B cell (primary cell): Measurements from ENCODE around the gene GALNT17. TPM values are rescaled to one million over a fixed set of nuclear protein-coding genes. Genes with fewer than 3 reads are reported as not detected.

Source experiments
- ATAC-seq: fragments of 200-7000 bp; cut with Tn5 transposase; one replicate; pipeline ENCODE4 v1.10.0; 2021; ENCODE audit warnings: low read depth, mild to moderate bottlenecking, moderate number of reproducible peaks, moderate library complexity
- CTCF ChIA-PET: fragments of 350-600 bp; sonication (Branson Sonifier 250); formaldehyde crosslinking; loops from one replicate; lab custom pipeline; 2021; ENCODE audit warnings: antibody characterized with exemption, inconsistent platforms; lab: Charles Lee
- POLR2A ChIA-PET: fragments of 350-600 bp; sonication (Branson Sonifier 250); formaldehyde crosslinking; loops from one replicate; lab custom pipeline; 2021; ENCODE audit warnings: antibody characterized with exemption; lab: Charles Lee
- DNase-seq: peaks from one replicate; pipeline ENCODE4 v3.0.0; 2013
- H2AFZ ChIP-seq: 2 replicates; pipeline ENCODE4 v1.6.1; 2012; ENCODE audit warnings: mild to moderate bottlenecking, low read depth, low read length; ENCODE audit not compliant: insufficient read depth, poor library complexity, severe bottlenecking
- H3K27ac ChIP-seq, 2 donors: 1 replicate in 1 of 2; 2 replicates in 1 of 2; pipeline ENCODE4 v1.5.1; 2012 to 2013; ENCODE audit warnings: low read length in 2 of 2, mild to moderate bottlenecking in 2 of 2, moderate library complexity in 1 of 2
- H3K27me3 ChIP-seq, 4 experiments: fragments of 200-600 bp in 1 of 4; sonication (generic) in 1 of 4; replicated peaks in 1 of 4; 1 replicate in 2 of 4; 2 replicates in 2 of 4; pipeline versions ENCODE4 v1.6.1 to v1.7.0; 2013 to 2016; ENCODE audit warnings: low read length in 3 of 4, mild to moderate bottlenecking in 2 of 4, mixed read lengths in 1 of 4, moderate library complexity in 1 of 4; ENCODE audit not compliant: insufficient read depth in 4 of 4, control insufficient read depth in 3 of 4; ENCODE audit errors: control extremely low read depth in 1 of 4
- H3K36me3 ChIP-seq, 2 experiments: replicated peaks in 1 of 2; 1 replicate in 1 of 2; 2 replicates in 1 of 2; pipeline versions ENCODE4 v1.6.1 to v1.7.1; 2013; ENCODE audit warnings: low read length in 1 of 2; ENCODE audit not compliant: insufficient read depth in 2 of 2, control insufficient read depth in 1 of 2; ENCODE audit errors: control extremely low read depth in 1 of 2, extremely low read depth in 1 of 2
- H3K4me1 ChIP-seq, 2 donors: fragments of 200-600 bp in 1 of 2; sonication (generic) in 1 of 2; 1 replicate in 1 of 2; 2 replicates in 1 of 2; pipeline versions ENCODE4 v1.5.1 to v1.6.1; 2013 to 2017; ENCODE audit warnings: low read length in 2 of 2; ENCODE audit not compliant: control insufficient read depth in 2 of 2, insufficient read depth in 2 of 2
- H3K4me2 ChIP-seq: replicated peaks from 2 replicates; pipeline ENCODE3; 2012; ENCODE audit warnings: mild to moderate bottlenecking, low read depth, low read length; ENCODE audit not compliant: poor library complexity, severe bottlenecking
- H3K4me3 ChIP-seq, 5 experiments: fragments of 200-600 bp in 1 of 5; sonication (generic) in 1 of 5; 1 replicate in 3 of 5; 2 replicates in 2 of 5; pipeline versions ENCODE4 v1.5.1 to v1.7.0; 2011 to 2016; ENCODE audit warnings: low read length in 4 of 5, mild to moderate bottlenecking in 4 of 5, low read depth in 2 of 5, control low read depth in 1 of 5, moderate library complexity in 1 of 5; ENCODE audit not compliant: insufficient read depth in 1 of 5; ENCODE audit errors: control extremely low read depth in 1 of 5, extremely low read depth in 1 of 5
- H3K79me2 ChIP-seq: fragments of 200-600 bp; sonication (generic); one replicate; pipeline ENCODE4 v1.6.0; 2016; ENCODE audit warnings: low read length; ENCODE audit not compliant: control insufficient read depth, insufficient read depth
- H3K9ac ChIP-seq: fragments of 200-600 bp; sonication (generic); 2 replicates; pipeline ENCODE4 v1.6.1; 2017; ENCODE audit warnings: mild to moderate bottlenecking, low read length, moderate library complexity
- H3K9me3 ChIP-seq, 3 donors: one replicate each; pipeline versions ENCODE4 v1.6.1 to v1.7.1; 2013; ENCODE audit warnings: low read length in 2 of 3; ENCODE audit not compliant: control insufficient read depth in 2 of 3, insufficient read depth in 1 of 3; ENCODE audit errors: control extremely low read depth in 1 of 3
- H4K20me1 ChIP-seq: 2 replicates; pipeline ENCODE4 v1.6.0; 2012; ENCODE audit warnings: mild to moderate bottlenecking, low read length; ENCODE audit not compliant: insufficient read depth, control insufficient read depth, poor library complexity, severe bottlenecking
- H3K27ac Mint-ChIP-seq: one replicate; pipeline ENCODE4 v1.8.0; 2021; ENCODE audit warnings: mixed read lengths
- H3K27me3 Mint-ChIP-seq: one replicate; pipeline ENCODE4 v1.8.0; 2021; ENCODE audit warnings: mixed read lengths
- H3K4me1 Mint-ChIP-seq: one replicate; pipeline ENCODE4 v1.8.0; 2021; ENCODE audit warnings: mixed read lengths
- H3K4me3 Mint-ChIP-seq: one replicate; pipeline ENCODE4 v1.8.0; 2021; ENCODE audit warnings: mixed read lengths
- H3K9me3 Mint-ChIP-seq: one replicate; pipeline ENCODE4 v1.8.0; 2022; ENCODE audit warnings: mixed read lengths; ENCODE audit not compliant: insufficient read depth
- EZH2 ChIP-seq: IDR thresholded peaks from 2 replicates; pipeline ENCODE4 v1.6.1; 2012; ENCODE audit warnings: borderline replicate concordance, low read depth, mild to moderate bottlenecking, moderate library complexity, low read length; ENCODE audit not compliant: insufficient read depth, poor library complexity, severe bottlenecking
- WGBS: methylation state at CpG from one replicate; pipeline ENCODE4 v1.1.5; 2013; ENCODE audit warnings: missing lambda C conversion rate; ENCODE audit not compliant: insufficient coverage; 5-methylcytosine and 5-hydroxymethylcytosine counted together
- intact Hi-C: fragments of 100-400 bp; cut with micrococcal nuclease; formaldehyde crosslinking; loops from one replicate; pipeline ENCODE4 v1.10.0; 2022
- polyA plus RNA-seq: library from polyadenylated mRNA; depleted of rRNA; stranded (reverse); fragments of >200 nt; gene quantifications from 2 replicates; pipeline ENCODE4 v1.2.3, GENCODE V29; 2012
- total RNA-seq, 2 donors: library from RNA; stranded (reverse); fragments of 120-200 nt in 1 of 2; gene quantifications; 1 replicate in 1 of 2; 2 replicates in 1 of 2; pipeline versions ENCODE4 v1.2.3 to v1.2.4, GENCODE V29; 2013 to 2022
- TF ChIP-seq, protein P1 (sequence below): fragments of 200-600 bp; IDR thresholded peaks from one replicate; pipeline ENCODE4 v1.8.0; 2022; ENCODE audit warnings: antibody characterized with exemption, mild to moderate bottlenecking

Gene GALNT17
- total and polyA plus RNA-seq, 2 donors (not counting 1 experiment from before 2014, with no cell fraction given), result not detected

DNA sequence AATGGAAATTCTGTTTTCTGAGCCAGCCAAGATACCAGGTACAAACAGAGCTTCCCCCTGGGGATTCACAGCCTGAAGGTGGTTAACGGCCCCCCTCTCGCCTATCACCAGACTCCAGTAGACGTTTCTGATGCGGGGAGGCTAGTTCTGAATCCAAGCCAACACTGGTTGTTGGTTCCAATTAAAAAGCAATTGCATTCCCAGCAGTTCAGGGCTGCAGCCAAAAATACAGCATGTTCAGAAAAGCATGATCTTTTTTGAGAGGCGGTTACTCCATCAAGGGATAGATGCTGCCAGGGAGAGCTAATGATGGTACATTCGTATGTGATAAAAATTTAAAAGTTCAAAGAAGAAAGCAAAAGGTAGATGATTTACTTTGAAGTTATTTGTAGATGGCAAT is 481.0 kb downstream of the GALNT17 start:
- WGBS, result 76% methylated on average over 6 of the region's 6 CpGs
- no peak overlapping the region for H3K27ac Mint-ChIP-seq
- no peak overlapping the region for H3K4me2 ChIP-seq
- no peak overlapping the region for H3K9ac ChIP-seq
- TF ChIP-seq, protein P1, sequence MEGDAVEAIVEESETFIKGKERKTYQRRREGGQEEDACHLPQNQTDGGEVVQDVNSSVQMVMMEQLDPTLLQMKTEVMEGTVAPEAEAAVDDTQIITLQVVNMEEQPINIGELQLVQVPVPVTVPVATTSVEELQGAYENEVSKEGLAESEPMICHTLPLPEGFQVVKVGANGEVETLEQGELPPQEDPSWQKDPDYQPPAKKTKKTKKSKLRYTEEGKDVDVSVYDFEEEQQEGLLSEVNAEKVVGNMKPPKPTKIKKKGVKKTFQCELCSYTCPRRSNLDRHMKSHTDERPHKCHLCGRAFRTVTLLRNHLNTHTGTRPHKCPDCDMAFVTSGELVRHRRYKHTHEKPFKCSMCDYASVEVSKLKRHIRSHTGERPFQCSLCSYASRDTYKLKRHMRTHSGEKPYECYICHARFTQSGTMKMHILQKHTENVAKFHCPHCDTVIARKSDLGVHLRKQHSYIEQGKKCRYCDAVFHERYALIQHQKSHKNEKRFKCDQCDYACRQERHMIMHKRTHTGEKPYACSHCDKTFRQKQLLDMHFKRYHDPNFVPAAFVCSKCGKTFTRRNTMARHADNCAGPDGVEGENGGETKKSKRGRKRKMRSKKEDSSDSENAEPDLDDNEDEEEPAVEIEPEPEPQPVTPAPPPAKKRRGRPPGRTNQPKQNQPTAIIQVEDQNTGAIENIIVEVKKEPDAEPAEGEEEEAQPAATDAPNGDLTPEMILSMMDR, result no peak
- TF ChIP-seq EZH2, result no peak
- peaks cover 8% of the 10 kb centered on the region for H3K9me3 Mint-ChIP-seq
- no peak overlapping the region for H3K27ac ChIP-seq
- intact Hi-C loops, result no loop called here
- ATAC-seq (no peak), DNase-seq (no peak)
- H3K79me2 ChIP-seq, result no peaks in the 10 kb centered on the region
- no peak overlapping the region for H3K4me3 Mint-ChIP-seq
- no peaks in the 10 kb centered on the region for H3K36me3 ChIP-seq
- CTCF ChIA-PET, result no interaction called here
- no peaks in the 10 kb centered on the region for H3K4me1 ChIP-seq
- peaks cover 0 to 2% (median 0%) of the 10 kb centered on the region in 3 donors for H3K9me3 ChIP-seq
- no peaks in the 10 kb centered on the region for H3K27me3 Mint-ChIP-seq
- H3K27me3 ChIP-seq, result no peaks in the 10 kb centered on the region
- POLR2A ChIA-PET, result no interaction called here
- no peaks in the 10 kb centered on the region for H3K4me1 Mint-ChIP-seq
- H4K20me1 ChIP-seq, result no peaks in the 10 kb centered on the region
- no peak overlapping the region for H2AFZ ChIP-seq
- no peak overlapping the region for H3K4me3 ChIP-seq

DNA sequence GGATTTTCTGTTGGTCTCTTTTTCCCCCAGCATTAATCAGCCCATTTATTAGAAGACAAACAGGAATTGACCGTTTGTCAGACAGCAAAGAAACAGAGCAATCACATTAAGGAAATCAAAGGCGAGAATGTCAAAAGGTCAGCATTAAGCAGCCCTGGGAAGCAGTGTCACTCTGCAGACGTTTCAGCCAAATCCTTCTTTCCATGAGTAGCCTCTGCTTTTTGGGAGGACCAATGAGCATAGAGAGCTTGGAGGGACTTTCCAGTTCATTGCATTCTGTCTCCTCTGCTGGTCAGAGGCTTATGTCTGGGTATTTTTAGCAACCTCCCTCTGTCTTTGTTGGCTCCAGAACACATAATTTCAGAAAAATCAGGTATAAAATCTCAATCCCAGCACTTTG is 481.4 kb downstream of the GALNT17 start:
- no peak for TF ChIP-seq EZH2
- TF ChIP-seq, protein P1, result no peak
- DNase-seq (no peak), ATAC-seq (no peak)
- WGBS, result 38% methylated on average over 3 of the region's 3 CpGs
- Histone ChIP-seq H3K4me1 (no peaks in the 10 kb centered on the region), H4K20me1 (no peaks in the 10 kb centered on the region), H3K9ac (no peak overlapping the region), H3K9me3 (peaks cover 0 to 2% (median 0%) of the 10 kb centered on the region in 3 donors), H3K27ac (no peak overlapping the region), H3K27me3 (no peaks in the 10 kb centered on the region), H2AFZ (no peak overlapping the region), H3K4me3 (no peak overlapping the region), H3K79me2 (no peaks in the 10 kb centered on the region), H3K36me3 (no peaks in the 10 kb centered on the region), H3K4me2 (no peak overlapping the region)
- H3K27ac Mint-ChIP-seq, result no peak overlapping the region
- CTCF ChIA-PET, result no interaction called here
- no peak overlapping the region for H3K4me3 Mint-ChIP-seq
- H3K9me3 Mint-ChIP-seq, result peaks cover 4% of the 10 kb centered on the region
- POLR2A ChIA-PET, result no interaction called here
- no peaks in the 10 kb centered on the region for H3K4me1 Mint-ChIP-seq
- intact Hi-C loops, result no loop called here
- H3K27me3 Mint-ChIP-seq, result no peaks in the 10 kb centered on the region
